GM19463 (cell line): ENCODE measurements around the gene TTLL3.
"Not testable (repeated sequence)": the region's sequence is repeated elsewhere in the genome, so short reads cannot be mapped to it uniquely, and the experiment has no call there.

Experiments used
- ATAC-seq: cut with Tn5 transposase; IDR thresholded peaks from one replicate; pipeline ENCODE4 v1.9.1; 2021; ENCODE audit warnings: mild to moderate bottlenecking, moderate library complexity; ENCODE audit not compliant: unreplicated experiment

The TTLL3 gene

GRCh38 chr3:9809615-9810432 is at the start of gene TTLL3:
TTLL3 (plus strand) TSS chr3:9810262; CDS start chr3:9810662, 400 bp downstream.
- ATAC-seq: peak; percentile 55

- ATAC-seq: no peak
These were observed 49.1 kb upstream of the TTLL3 start for GRCh38 chr3:9760779-9761505.

- ATAC-seq: no peak
These were observed 48.1 kb upstream of the TTLL3 start for GRCh38 chr3:9761919-9762318.

GRCh38 chr3:9762871-9763270 is 47.2 kb upstream of the TTLL3 start:
- no peak for ATAC-seq

- no peak for ATAC-seq
These were observed 44.2 kb upstream of the TTLL3 start for GRCh38 chr3:9765865-9766264.

- ATAC-seq: no peak
These were observed 42.6 kb upstream of the TTLL3 start for GRCh38 chr3:9767418-9767817.

- ATAC-seq: no peak
These were observed 41.8 kb upstream of the TTLL3 start for GRCh38 chr3:9768141-9768775.

GRCh38 chr3:9769012-9769411 is 41.0 kb upstream of the TTLL3 start:
- no peak for ATAC-seq

- ATAC-seq: peak; percentile 63
These were observed 40.4 kb upstream of the TTLL3 start, which contains the start of gene CAMK1 for GRCh38 chr3:9769426-9770275. CAMK1 (minus strand) TSS chr3:9769947; CDS start chr3:9767749, 2,198 bp downstream.

- ATAC-seq: no peak
These were observed 39.7 kb upstream of the TTLL3 start for GRCh38 chr3:9770276-9770812.

GRCh38 chr3:9771007-9771406 is 39.1 kb upstream of the TTLL3 start:
- not testable (repeated sequence) for ATAC-seq

- no peak for ATAC-seq
These were observed 33.0 kb upstream of the TTLL3 start for GRCh38 chr3:9776896-9777693.

GRCh38 chr3:9777694-9778021 is 32.4 kb upstream of the TTLL3 start:
- no peak for ATAC-seq

- ATAC-seq: no peak
These were observed 31.7 kb upstream of the TTLL3 start for GRCh38 chr3:9778143-9779074.

GRCh38 chr3:9779075-9779593 is 30.9 kb upstream of the TTLL3 start:
- no peak for ATAC-seq

- ATAC-seq: peak; percentile 61
These were observed 30.2 kb upstream of the TTLL3 start for GRCh38 chr3:9779721-9780457.

GRCh38 chr3:9780458-9780812 is 29.6 kb upstream of the TTLL3 start:
- ATAC-seq: no peak

- ATAC-seq: no peak
These were observed 29.2 kb upstream of the TTLL3 start for GRCh38 chr3:9780910-9781309.
